ENCODE data around the gene RCC2.

DNA sequence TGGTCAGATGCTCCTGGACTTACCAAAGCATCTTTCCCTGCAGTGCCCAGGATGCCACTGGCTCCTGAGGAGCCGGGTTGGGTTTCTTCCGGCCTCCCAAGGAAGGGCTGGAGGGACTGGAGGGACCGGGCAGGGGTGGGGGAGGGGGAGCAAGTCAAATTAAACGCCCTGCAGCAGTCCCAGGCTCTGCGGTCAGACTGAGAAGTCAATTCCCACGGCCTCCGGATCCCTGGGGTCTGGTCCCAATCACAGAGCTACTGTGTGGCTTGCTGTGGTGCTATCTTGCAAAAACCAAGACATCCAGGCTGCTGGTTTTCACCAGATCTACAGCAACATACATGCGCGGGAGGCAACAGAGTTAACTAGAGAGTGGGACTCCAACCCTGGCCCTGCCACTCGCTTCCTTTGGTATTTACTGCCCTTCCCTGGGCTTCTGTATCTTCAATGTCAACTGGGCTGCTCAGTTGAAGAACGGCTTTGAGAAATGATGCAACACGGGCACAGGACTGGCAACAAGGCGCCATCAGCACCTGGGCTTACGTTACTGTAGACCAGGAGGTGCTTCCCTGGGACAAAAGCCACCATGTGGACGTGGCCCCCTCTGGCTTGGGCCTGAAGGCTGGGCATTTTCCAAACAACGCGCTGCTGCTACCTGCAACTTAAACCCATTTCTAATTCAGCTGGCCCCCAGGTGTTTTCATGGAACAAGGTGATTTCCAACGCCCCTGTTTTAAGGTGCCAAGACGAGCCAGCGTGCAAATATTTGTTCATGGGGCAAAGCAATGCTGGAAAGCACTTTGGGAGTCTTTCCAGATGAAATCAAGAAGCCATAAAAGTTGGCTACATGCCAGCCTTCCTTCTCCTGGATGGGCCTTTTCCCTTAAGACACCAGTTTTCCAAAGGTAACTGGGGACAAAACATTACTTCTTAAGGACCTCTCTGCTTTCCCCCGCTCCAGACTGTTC lies 11.5 kb downstream of the RCC2 start:
- TF ChIP-seq, protein P1, sequence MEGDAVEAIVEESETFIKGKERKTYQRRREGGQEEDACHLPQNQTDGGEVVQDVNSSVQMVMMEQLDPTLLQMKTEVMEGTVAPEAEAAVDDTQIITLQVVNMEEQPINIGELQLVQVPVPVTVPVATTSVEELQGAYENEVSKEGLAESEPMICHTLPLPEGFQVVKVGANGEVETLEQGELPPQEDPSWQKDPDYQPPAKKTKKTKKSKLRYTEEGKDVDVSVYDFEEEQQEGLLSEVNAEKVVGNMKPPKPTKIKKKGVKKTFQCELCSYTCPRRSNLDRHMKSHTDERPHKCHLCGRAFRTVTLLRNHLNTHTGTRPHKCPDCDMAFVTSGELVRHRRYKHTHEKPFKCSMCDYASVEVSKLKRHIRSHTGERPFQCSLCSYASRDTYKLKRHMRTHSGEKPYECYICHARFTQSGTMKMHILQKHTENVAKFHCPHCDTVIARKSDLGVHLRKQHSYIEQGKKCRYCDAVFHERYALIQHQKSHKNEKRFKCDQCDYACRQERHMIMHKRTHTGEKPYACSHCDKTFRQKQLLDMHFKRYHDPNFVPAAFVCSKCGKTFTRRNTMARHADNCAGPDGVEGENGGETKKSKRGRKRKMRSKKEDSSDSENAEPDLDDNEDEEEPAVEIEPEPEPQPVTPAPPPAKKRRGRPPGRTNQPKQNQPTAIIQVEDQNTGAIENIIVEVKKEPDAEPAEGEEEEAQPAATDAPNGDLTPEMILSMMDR (IDR thresholded peaks at IDR 0.05; ENCODE audit: low read depth, low read length) = no peak
- no peak for TF ChIP-seq EZH2phosphoT487 (IDR thresholded peaks at IDR 0.05; ENCODE audit: low read depth)
